H1 (cell line): ENCODE results near the gene PARD3. TPM values are rescaled to one million over a fixed set of nuclear protein-coding genes. Genes with fewer than 3 reads are reported as not detected.

Source experiments
- CBX5 ChIP-seq: fragments of 300-800, 300-1000 bp; sonication (generic); IDR thresholded peaks from 2 replicates; pipeline ENCODE4 v1.7.1; 2016; ENCODE audit warnings: antibody characterized with exemption, low read length, low read depth
- CBX8 ChIP-seq: fragments of 300-800, 300-1000 bp; sonication (generic); IDR thresholded peaks from 2 replicates; pipeline ENCODE4 v1.7.1; 2016; ENCODE audit warnings: low read depth, low read length, borderline replicate concordance
- EP300 ChIP-seq, 2 experiments: IDR thresholded peaks; 1 replicate in 1 of 2; 2 replicates in 1 of 2; pipeline ENCODE4 v1.6.1; 2011 to 2012; ENCODE audit warnings: low read depth in 2 of 2, low read length in 2 of 2, mild to moderate bottlenecking in 2 of 2, borderline replicate concordance in 1 of 2, inconsistent platforms in 1 of 2, moderate library complexity in 1 of 2
- FOSL1 ChIP-seq: IDR thresholded peaks from 2 replicates; pipeline ENCODE4 v1.6.1; 2011; ENCODE audit warnings: mild to moderate bottlenecking, low read depth, low read length, moderate library complexity; ENCODE audit not compliant: insufficient read depth
- KDM4A ChIP-seq: IDR thresholded peaks from one replicate; pipeline ENCODE4 v1.7.1; 2012; ENCODE audit warnings: low read depth, mild to moderate bottlenecking, moderate library complexity, low read length, inconsistent platforms; ENCODE audit not compliant: severe bottlenecking
- POLR2A ChIP-seq, 2 experiments: IDR thresholded peaks; 1 replicate in 1 of 2; 2 replicates in 1 of 2; pipeline ENCODE4 v1.6.1; 2011; ENCODE audit warnings: low read depth in 2 of 2, low read length in 2 of 2, mild to moderate bottlenecking in 2 of 2; ENCODE audit errors: control extremely low read depth in 1 of 2
- SRF ChIP-seq: IDR thresholded peaks from 2 replicates; pipeline ENCODE4 v1.6.1; 2011; ENCODE audit warnings: mild to moderate bottlenecking, low read depth, low read length, moderate library complexity
- polyA plus RNA-seq, 7 experiments: library from polyadenylated mRNA; depleted of rRNA in 3 of 7; stranded (reverse) in 5 of 7; unstranded in 2 of 7; fragments of >200 nt in 5 of 7; fragments of 200-250 nt in 2 of 7; gene quantifications; 1 replicate in 5 of 7; 2 replicates in 1 of 7; 4 replicates in 1 of 7; pipeline versions ENCODE4 v1.2.1 to v1.2.3, GENCODE V29; 2011 to 2013; ENCODE audit warnings: missing spikeins in 2 of 7, mixed read lengths in 2 of 7
- total RNA-seq: library from RNA; stranded (reverse); fragmentation: NEBNext Ultra II Directional; extraction: Animal tissue kit (Norgen Biotek cat#: 25700); gene quantifications from 2 replicates; pipeline ENCODE4 v1.2.1, GENCODE V29; 2021
- TF ChIP-seq, protein P1 (sequence below): fragments of 300-600 bp; sonication (generic); IDR thresholded peaks from 2 replicates; pipeline ENCODE4 v1.7.1; 2012; ENCODE audit warnings: low read length, moderate library complexity, mild to moderate bottlenecking, inconsistent platforms; ENCODE audit not compliant: insufficient replicate concordance

PARD3 gene
- total and polyA plus RNA-seq, 2 of the 8 experiments (the other 6 are each of a cell fraction or from before 2014, with no cell fraction given): 19.7 to 49.1 TPM

DNA sequence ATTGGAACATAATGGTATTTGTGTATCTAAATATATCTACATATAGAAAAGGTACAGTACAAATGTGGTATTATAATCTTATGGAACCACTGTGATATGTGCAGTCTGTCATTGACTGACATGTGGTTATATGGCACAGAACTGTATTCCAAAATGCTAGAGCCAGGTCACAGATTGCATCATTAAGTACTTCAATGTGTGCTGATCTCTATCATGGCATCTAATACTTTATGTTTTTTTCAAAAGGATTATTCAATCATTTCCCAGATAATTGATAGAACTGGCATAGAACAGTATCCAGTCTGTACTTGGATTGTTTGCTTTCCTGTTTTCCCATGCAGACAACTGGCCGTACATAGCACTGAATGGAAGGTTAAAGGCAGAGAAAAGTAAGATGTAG, 662.7 kb downstream of the PARD3 start (continued):
- TF ChIP-seq, protein P1, sequence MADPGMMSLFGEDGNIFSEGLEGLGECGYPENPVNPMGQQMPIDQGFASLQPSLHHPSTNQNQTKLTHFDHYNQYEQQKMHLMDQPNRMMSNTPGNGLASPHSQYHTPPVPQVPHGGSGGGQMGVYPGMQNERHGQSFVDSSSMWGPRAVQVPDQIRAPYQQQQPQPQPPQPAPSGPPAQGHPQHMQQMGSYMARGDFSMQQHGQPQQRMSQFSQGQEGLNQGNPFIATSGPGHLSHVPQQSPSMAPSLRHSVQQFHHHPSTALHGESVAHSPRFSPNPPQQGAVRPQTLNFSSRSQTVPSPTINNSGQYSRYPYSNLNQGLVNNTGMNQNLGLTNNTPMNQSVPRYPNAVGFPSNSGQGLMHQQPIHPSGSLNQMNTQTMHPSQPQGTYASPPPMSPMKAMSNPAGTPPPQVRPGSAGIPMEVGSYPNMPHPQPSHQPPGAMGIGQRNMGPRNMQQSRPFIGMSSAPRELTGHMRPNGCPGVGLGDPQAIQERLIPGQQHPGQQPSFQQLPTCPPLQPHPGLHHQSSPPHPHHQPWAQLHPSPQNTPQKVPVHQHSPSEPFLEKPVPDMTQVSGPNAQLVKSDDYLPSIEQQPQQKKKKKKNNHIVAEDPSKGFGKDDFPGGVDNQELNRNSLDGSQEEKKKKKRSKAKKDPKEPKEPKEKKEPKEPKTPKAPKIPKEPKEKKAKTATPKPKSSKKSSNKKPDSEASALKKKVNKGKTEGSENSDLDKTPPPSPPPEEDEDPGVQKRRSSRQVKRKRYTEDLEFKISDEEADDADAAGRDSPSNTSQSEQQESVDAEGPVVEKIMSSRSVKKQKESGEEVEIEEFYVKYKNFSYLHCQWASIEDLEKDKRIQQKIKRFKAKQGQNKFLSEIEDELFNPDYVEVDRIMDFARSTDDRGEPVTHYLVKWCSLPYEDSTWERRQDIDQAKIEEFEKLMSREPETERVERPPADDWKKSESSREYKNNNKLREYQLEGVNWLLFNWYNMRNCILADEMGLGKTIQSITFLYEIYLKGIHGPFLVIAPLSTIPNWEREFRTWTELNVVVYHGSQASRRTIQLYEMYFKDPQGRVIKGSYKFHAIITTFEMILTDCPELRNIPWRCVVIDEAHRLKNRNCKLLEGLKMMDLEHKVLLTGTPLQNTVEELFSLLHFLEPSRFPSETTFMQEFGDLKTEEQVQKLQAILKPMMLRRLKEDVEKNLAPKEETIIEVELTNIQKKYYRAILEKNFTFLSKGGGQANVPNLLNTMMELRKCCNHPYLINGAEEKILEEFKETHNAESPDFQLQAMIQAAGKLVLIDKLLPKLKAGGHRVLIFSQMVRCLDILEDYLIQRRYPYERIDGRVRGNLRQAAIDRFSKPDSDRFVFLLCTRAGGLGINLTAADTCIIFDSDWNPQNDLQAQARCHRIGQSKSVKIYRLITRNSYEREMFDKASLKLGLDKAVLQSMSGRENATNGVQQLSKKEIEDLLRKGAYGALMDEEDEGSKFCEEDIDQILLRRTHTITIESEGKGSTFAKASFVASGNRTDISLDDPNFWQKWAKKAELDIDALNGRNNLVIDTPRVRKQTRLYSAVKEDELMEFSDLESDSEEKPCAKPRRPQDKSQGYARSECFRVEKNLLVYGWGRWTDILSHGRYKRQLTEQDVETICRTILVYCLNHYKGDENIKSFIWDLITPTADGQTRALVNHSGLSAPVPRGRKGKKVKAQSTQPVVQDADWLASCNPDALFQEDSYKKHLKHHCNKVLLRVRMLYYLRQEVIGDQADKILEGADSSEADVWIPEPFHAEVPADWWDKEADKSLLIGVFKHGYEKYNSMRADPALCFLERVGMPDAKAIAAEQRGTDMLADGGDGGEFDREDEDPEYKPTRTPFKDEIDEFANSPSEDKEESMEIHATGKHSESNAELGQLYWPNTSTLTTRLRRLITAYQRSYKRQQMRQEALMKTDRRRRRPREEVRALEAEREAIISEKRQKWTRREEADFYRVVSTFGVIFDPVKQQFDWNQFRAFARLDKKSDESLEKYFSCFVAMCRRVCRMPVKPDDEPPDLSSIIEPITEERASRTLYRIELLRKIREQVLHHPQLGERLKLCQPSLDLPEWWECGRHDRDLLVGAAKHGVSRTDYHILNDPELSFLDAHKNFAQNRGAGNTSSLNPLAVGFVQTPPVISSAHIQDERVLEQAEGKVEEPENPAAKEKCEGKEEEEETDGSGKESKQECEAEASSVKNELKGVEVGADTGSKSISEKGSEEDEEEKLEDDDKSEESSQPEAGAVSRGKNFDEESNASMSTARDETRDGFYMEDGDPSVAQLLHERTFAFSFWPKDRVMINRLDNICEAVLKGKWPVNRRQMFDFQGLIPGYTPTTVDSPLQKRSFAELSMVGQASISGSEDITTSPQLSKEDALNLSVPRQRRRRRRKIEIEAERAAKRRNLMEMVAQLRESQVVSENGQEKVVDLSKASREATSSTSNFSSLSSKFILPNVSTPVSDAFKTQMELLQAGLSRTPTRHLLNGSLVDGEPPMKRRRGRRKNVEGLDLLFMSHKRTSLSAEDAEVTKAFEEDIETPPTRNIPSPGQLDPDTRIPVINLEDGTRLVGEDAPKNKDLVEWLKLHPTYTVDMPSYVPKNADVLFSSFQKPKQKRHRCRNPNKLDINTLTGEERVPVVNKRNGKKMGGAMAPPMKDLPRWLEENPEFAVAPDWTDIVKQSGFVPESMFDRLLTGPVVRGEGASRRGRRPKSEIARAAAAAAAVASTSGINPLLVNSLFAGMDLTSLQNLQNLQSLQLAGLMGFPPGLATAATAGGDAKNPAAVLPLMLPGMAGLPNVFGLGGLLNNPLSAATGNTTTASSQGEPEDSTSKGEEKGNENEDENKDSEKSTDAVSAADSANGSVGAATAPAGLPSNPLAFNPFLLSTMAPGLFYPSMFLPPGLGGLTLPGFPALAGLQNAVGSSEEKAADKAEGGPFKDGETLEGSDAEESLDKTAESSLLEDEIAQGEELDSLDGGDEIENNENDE: no peak
- no peak for TF ChIP-seq CBX8
- no peak for TF ChIP-seq FOSL1
- TF ChIP-seq KDM4A: no peak
- TF ChIP-seq EP300 (IDR thresholded peaks at IDR 0.05; ENCODE audit: borderline replicate concordance in 1 of 2, low read depth in 2 of 2, low read length in 2 of 2): no peak
- TF ChIP-seq CBX5: no peak
- TF ChIP-seq POLR2A (IDR thresholded peaks at IDR 0.05; ENCODE audit: control extremely low read depth in 1 of 2, low read depth in 2 of 2, low read length in 2 of 2): no peak
- TF ChIP-seq SRF: no peak
